GM20000 (cell line): ENCODE measurements around the gene TMEM131.

Experiments
- DNase-seq: peaks from one replicate; pipeline ENCODE4 v3.0.0; 2012; ENCODE audit warnings: low spot score
- TF ChIP-seq, protein P1 (sequence below): IDR thresholded peaks from 2 replicates; pipeline ENCODE4 v1.5.1; 2012; ENCODE audit warnings: mild to moderate bottlenecking, control low read depth; ENCODE audit errors: extremely low read depth, missing control alignments

TMEM131 gene

DNA sequence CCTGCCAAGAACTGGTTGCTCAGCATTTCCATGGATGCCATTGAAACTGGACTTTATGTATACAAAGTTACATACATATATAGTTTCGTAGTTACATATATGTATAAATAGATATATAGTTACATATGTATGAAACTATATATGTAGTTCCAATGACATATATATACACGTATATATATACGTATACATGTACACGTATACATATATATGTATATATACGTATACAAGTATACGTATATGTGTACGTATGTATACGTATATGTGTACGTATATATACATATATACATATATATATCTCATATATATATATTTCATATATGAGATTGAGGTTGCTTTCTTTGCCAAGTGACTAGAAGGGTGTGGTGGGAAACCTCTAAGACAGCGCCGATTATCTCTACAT is 10.6 kb upstream of the TMEM131 start:
- DNase-seq, result no peak
- TF ChIP-seq, protein P1, sequence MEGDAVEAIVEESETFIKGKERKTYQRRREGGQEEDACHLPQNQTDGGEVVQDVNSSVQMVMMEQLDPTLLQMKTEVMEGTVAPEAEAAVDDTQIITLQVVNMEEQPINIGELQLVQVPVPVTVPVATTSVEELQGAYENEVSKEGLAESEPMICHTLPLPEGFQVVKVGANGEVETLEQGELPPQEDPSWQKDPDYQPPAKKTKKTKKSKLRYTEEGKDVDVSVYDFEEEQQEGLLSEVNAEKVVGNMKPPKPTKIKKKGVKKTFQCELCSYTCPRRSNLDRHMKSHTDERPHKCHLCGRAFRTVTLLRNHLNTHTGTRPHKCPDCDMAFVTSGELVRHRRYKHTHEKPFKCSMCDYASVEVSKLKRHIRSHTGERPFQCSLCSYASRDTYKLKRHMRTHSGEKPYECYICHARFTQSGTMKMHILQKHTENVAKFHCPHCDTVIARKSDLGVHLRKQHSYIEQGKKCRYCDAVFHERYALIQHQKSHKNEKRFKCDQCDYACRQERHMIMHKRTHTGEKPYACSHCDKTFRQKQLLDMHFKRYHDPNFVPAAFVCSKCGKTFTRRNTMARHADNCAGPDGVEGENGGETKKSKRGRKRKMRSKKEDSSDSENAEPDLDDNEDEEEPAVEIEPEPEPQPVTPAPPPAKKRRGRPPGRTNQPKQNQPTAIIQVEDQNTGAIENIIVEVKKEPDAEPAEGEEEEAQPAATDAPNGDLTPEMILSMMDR, result no peak

GRCh38 chr2:98004613-98005012 is 8.9 kb upstream of the TMEM131 start:
- DNase-seq, result no peak
- TF ChIP-seq, protein P1, result no peak

GRCh38 chr2:98004047-98004446 is 8.3 kb upstream of the TMEM131 start:
- DNase-seq, result no peak
- TF ChIP-seq, protein P1, result no peak

DNA sequence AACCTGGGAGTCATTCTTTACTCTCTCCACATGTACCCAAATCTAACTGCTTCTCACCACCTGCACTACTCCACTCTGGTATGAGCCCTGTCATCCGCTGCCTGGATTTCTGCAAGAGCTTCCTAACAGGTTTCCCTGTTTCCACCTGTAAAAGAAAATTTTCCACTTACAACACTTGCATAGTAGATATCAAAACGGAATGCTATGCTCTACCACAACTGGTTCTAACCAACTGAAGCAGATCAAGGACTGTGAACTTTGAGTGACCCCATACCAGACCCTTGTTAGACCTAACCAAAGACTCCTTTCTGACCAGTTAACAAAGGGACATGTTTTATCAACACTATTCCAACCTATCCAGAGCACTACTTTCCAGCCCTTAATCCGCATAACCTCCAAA is 3.8 kb upstream of the TMEM131 start:
- no peak for DNase-seq
- TF ChIP-seq, protein P1, result no peak

DNA sequence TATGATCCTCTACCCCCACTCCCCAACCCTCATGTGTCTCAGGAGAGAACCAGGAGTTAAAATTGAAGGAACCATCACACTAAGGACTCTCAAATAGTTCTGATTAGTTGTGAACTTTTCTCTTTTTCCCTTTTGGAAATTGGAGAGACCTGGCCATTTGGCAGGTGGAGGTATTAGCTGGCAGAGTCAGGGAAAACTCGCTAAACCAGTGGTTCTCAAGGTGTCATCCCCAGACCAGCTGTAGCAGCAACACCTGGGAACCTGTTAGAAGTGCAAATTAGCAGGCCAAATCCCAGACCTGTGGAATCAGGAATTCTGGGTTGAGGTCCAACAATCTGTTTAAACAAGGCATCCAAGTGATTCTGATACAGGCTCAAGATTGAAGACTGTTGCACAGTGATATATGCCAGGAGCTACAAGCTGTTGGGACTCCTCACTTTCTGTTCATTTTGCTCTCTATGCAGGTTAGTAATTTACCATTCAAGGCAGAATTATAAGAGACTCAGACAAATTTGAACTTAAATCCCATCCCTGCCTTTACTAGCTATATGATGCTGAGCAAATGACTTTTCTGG is 2.8 kb upstream of the TMEM131 start:
- DNase-seq, result no peak
- TF ChIP-seq, protein P1, result no peak

DNA sequence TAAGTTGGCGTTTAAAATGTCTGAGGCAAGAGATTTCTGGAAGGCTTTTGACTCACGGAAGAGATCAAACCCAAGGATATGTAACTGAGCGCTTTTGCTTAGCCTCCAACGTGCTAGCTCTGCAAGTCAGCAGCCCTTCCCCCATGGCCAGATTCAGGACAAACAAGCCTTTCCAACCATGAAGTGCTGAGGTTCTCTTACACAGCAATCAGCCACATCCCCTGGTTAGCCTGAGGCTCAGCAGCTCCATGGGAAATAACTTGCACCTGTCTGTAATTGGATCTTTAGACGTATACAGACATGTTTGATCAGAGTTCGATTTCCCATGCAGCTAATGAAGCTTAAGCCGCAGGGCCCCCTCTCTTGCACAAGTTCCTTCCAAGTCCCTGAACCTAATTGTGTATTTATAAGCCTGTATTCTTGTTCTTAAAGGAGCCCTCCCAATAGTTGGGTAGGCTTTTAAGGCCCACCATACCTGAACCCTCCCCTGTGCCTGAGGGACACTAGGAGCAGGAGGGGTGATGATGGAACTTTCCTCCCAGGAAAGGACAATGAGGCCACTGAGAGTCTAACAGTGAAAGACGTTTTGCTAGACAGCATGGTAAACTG is 2.1 kb upstream of the TMEM131 start:
- DNase-seq, result no peak
- TF ChIP-seq, protein P1, result no peak

DNA sequence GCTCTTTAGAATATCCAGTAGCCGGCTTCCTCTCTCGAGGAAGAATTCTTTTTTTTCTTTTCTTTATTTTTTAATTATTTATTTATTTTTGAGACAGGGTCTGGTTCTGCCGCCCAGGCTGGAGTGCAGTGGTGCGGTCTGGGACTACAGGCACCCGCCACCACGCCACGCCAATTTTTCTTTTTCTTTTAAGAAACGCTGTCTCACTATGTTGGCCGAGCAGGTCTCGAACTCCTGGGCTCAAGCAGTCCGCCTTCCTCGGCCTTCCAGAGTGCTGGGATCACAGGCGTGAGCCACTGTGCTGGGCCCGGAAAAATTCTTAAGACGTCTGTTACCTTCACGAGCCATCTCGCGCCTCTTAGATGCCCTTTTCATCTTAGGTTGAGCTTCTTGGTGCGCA is 931 bp upstream of the TMEM131 start:
- no peak for DNase-seq
- TF ChIP-seq, protein P1, result no peak
